K562 (cell line): ENCODE results near the gene YLPM1. TPM values are rescaled to one million over a fixed set of nuclear protein-coding genes. Genes with fewer than 3 reads are reported as not detected.
A peak's percentile ranks its signal among the peaks of the same experiment; 100 is the strongest.

Experiments
- ATAC-seq: fragments of 200-7000 bp; cut with Tn5 transposase; 3 replicates; pipeline ENCODE4 v1.9.1; 2020; ENCODE audit warnings: moderate library complexity
- BruUV-seq: library from RNA; stranded (reverse); fragments of 400-500 nt; replicated peaks from 2 replicates; lab custom pipeline; 2021; lab: Mats Ljungman, UMichigan
- CTCF ChIA-PET: fragments of 300-600 bp; formaldehyde crosslinking; extraction: SDS; loops from one replicate; lab custom pipeline; 2021; ENCODE audit warnings: low intra/inter-chr PET ratio; lab: Yijun Ruan, JAX
- POLR2A ChIA-PET: fragments of 300-600, 350-650 bp; sonication (Branson Sonifier 250); formaldehyde crosslinking; extraction: SDS; loops from one replicate; lab custom pipeline; 2021; ENCODE audit warnings: antibody characterized with exemption, inconsistent platforms; lab: Yijun Ruan, JAX
- DNase-seq, 4 experiments: peaks; one replicate each; pipeline versions ENCODE4 v3.0.0 to v3.0.0-alpha.2; 2011 to 2018; ENCODE audit warnings: low spot score in 3 of 4, mixed read lengths in 3 of 4; ENCODE audit errors: extremely low read depth in 1 of 4
- FAIRE-seq: peaks from 2 replicates; lab custom pipeline; 2011; peaks lifted over from hg19 to GRCh38; lab: Jason Lieb, UNC
- H2AFZ ChIP-seq: 2 replicates; pipeline ENCODE4 v1.6.0; 2011; ENCODE audit warnings: low read depth, low read length, control low read depth, inconsistent platforms
- H3K27ac ChIP-seq: fragments of 200-600 bp; 3 replicates; pipeline ENCODE4 v1.8.0; 2011; ENCODE audit warnings: low read depth, mild to moderate bottlenecking, control low read depth, inconsistent platforms, low read length, moderate library complexity, mixed read lengths; ENCODE audit errors: extremely low read depth
- H3K27me3 ChIP-seq, 2 experiments: fragments of 300-600 bp in 1 of 2; 2 replicates in 1 of 2; 3 replicates in 1 of 2; pipeline versions ENCODE4 v1.6.0 to v1.8.0; 2011; ENCODE audit warnings: inconsistent platforms in 2 of 2, low read length in 2 of 2, mild to moderate bottlenecking in 1 of 2, mixed read lengths in 1 of 2, moderate library complexity in 1 of 2; ENCODE audit not compliant: control insufficient read depth in 2 of 2, insufficient read depth in 2 of 2
- H3K36me3 ChIP-seq: fragments of 300-600 bp; 3 replicates; pipeline ENCODE4 v1.8.0; 2011; ENCODE audit warnings: mild to moderate bottlenecking, low read length, inconsistent platforms; ENCODE audit not compliant: control insufficient read depth, insufficient read depth
- H3K4me1 ChIP-seq, 2 experiments: fragments of 200-600 bp in 1 of 2; replicated peaks in 1 of 2; 2 replicates in 1 of 2; 3 replicates in 1 of 2; pipeline versions ENCODE4 v1.5.1 to v1.8.0; 2011; ENCODE audit warnings: inconsistent platforms in 2 of 2, low read length in 2 of 2, mild to moderate bottlenecking in 1 of 2, mixed read lengths in 1 of 2, moderate library complexity in 1 of 2; ENCODE audit not compliant: control insufficient read depth in 2 of 2, insufficient read depth in 2 of 2
- H3K4me2 ChIP-seq: 2 replicates; pipeline ENCODE4 v1.6.1; 2011; ENCODE audit warnings: low read length, control low read depth, inconsistent platforms, mixed read lengths; ENCODE audit not compliant: insufficient read depth
- H3K4me3 ChIP-seq: fragments of 200-600 bp; sonication (generic), shearing (Covaris generic); 2 replicates; pipeline ENCODE4 v1.5.1; 2016; ENCODE audit warnings: control low read depth, inconsistent platforms
- H3K79me2 ChIP-seq: fragments of 200-600 bp; 3 replicates; pipeline ENCODE4 v1.8.0; 2011; ENCODE audit warnings: low read length, inconsistent platforms; ENCODE audit not compliant: control insufficient read depth, insufficient read depth
- H3K9ac ChIP-seq, 2 experiments: 2 replicates each; pipeline versions ENCODE4 v1.6.0 to v1.6.1; 2011; ENCODE audit warnings: low read depth in 2 of 2, low read length in 2 of 2, control low read depth in 1 of 2, inconsistent platforms in 1 of 2, mild to moderate bottlenecking in 1 of 2, mixed read lengths in 1 of 2; ENCODE audit not compliant: insufficient read depth in 1 of 2
- H3K9me1 ChIP-seq: one replicate; pipeline ENCODE4 v1.6.0; 2011; ENCODE audit warnings: inconsistent platforms, mild to moderate bottlenecking, low read length, moderate library complexity; ENCODE audit not compliant: control insufficient read depth, insufficient read depth
- H3K9me3 ChIP-seq: replicated peaks from 2 replicates; pipeline ENCODE4 v1.5.1; 2011; ENCODE audit warnings: low read depth, low read length, inconsistent platforms; ENCODE audit not compliant: control insufficient read depth, insufficient read depth
- H4K20me1 ChIP-seq: replicated peaks from 2 replicates; pipeline ENCODE4 v1.6.1; 2011; ENCODE audit warnings: low read length, inconsistent platforms, mixed read lengths; ENCODE audit not compliant: control insufficient read depth, insufficient read depth
- EP400 ChIP-seq: fragments of 450-650 bp; IDR thresholded peaks from 2 replicates; pipeline ENCODE4 v1.6.1; 2017; ENCODE audit warnings: antibody characterized with exemption, mild to moderate bottlenecking, moderate library complexity
- PTBP1 ChIP-seq: fragments of 200-400 bp; formaldehyde crosslinking; IDR thresholded peaks from 2 replicates; pipeline ENCODE4 v1.6.1; 2017; ENCODE audit warnings: low read depth, low read length
- RBM25 ChIP-seq: fragments of 200-400 bp; formaldehyde crosslinking; IDR thresholded peaks from 2 replicates; pipeline ENCODE4 v1.6.1; 2018; ENCODE audit warnings: low read length, low read depth, moderate library complexity; ENCODE audit not compliant: severe bottlenecking
- RHOXF2B ChIP-seq: fragments of 250-450 bp; sonication (Bioruptor Pico); conservative IDR thresholded peaks from 2 replicates; pipeline ENCODE4 v1.5.1; 2021
- SRSF1 ChIP-seq: fragments of 200-400 bp; formaldehyde crosslinking; IDR thresholded peaks from 2 replicates; pipeline ENCODE4 v1.6.1; 2017; ENCODE audit warnings: mild to moderate bottlenecking, low read depth, low read length, moderate library complexity
- TAL1 ChIP-seq: fragments of 450-650 bp; IDR thresholded peaks from 2 replicates; pipeline ENCODE4 v1.6.1; 2016; ENCODE audit warnings: mild to moderate bottlenecking
- TBL1XR1 ChIP-seq, 2 experiments: IDR thresholded peaks; 2 replicates each; pipeline ENCODE4 v1.6.1; 2012; ENCODE audit warnings: improper control_type of control experiment in 2 of 2, low read length in 2 of 2, mild to moderate bottlenecking in 1 of 2
- TEAD2 ChIP-seq: fragments of 450-650 bp; IDR thresholded peaks from 2 replicates; pipeline ENCODE4 v1.6.1; 2016; ENCODE audit warnings: missing genetic modification characterization, control low read depth, missing compliant biosample characterization
- WHSC1 ChIP-seq: IDR thresholded peaks from one replicate; pipeline ENCODE4 v1.6.1; 2012; ENCODE audit warnings: low read length, control low read depth, inconsistent platforms
- XRCC4 ChIP-seq: IDR thresholded peaks from one replicate; pipeline ENCODE4 v1.6.1; 2011; ENCODE audit not compliant: insufficient read depth, insufficient read length; ENCODE audit errors: extremely low read depth
- ZFP36 ChIP-seq: fragments of 150-350 bp; IDR thresholded peaks from 2 replicates; pipeline ENCODE4 v1.6.1; 2018; ENCODE audit warnings: low read length, low read depth; ENCODE audit not compliant: partially characterized antibody
- ZNF263 ChIP-seq: sonication (generic); formaldehyde crosslinking; IDR thresholded peaks from 2 replicates; pipeline ENCODE4 v1.8.0; 2022; ENCODE audit warnings: mild to moderate bottlenecking, missing genetic modification reagents, borderline replicate concordance
- ZNF589 ChIP-seq: fragments of 200-800 bp; sonication (Bioruptor generic); IDR thresholded peaks from 2 replicates; pipeline ENCODE4 v1.6.1; 2016; ENCODE audit warnings: low read depth, missing genetic modification characterization, missing compliant biosample characterization
- ZNF740 ChIP-seq, 3 experiments: fragments of 200-800 bp in 1 of 3; sonication (Bioruptor generic) in 1 of 3; sonication (generic) in 1 of 3; formaldehyde crosslinking in 1 of 3; IDR thresholded peaks; 2 replicates each; pipeline versions ENCODE4 v1.6.1 to v1.8.0; 2016 to 2022; ENCODE audit warnings: mild to moderate bottlenecking in 2 of 3, missing compliant biosample characterization in 2 of 3, missing genetic modification characterization in 2 of 3, missing genetic modification reagents in 1 of 3
- WGBS: fragments of 100-300 bp; shearing (Covaris generic); methylation state at CpG from one replicate; pipeline ENCODE4 v1.1.6; 2016; ENCODE audit warnings: low coverage, mixed read lengths; ENCODE audit not compliant: insufficient coverage; ENCODE audit errors: missing lambda C conversion rate; 5-methylcytosine and 5-hydroxymethylcytosine counted together
- in situ Hi-C: fragments of 300-500 bp; cut with MboI; formaldehyde crosslinking; loops from 4 replicates; pipeline ENCODE4 v1.15.0; 2018; ENCODE audit warnings: inconsistent platforms, mixed read lengths
- intact Hi-C: fragments of 100-400 bp; cut with micrococcal nuclease; formaldehyde crosslinking; loops from 2 replicates; pipeline ENCODE4 v1.14.2; 2022
- polyA plus RNA-seq, 8 experiments: library from polyadenylated mRNA; depleted of rRNA in 4 of 8; stranded (reverse) in 5 of 8; unstranded in 3 of 8; fragments of >200 nt; fragmentation: Nextera tagmentation in 2 of 8; fragmentation: Illumina TruSeq in 1 of 8; extraction: Ambion mirVana in 2 of 8; extraction: Trizol in 1 of 8; gene quantifications; 2 replicates each; pipeline versions ENCODE4 v1.2.1 to v1.2.3, GENCODE V29; 2011 to 2014; ENCODE audit warnings: inconsistent platforms in 1 of 8, missing spikeins in 1 of 8
- total RNA-seq, 7 experiments: library from RNA; depleted of rRNA in 6 of 7; stranded (reverse); fragments of >200 nt in 6 of 7; fragmentation: Illumina TruSeq in 2 of 7; extraction: Trizol in 2 of 7; gene quantifications; 2 replicates each; pipeline versions ENCODE4 v1.2.1 to v1.2.3, GENCODE V29; 2011 to 2021; ENCODE audit warnings: low replicate concordance in 1 of 7

The YLPM1 gene
- total and polyA plus RNA-seq, 9 of the 15 experiments (the other 6 are each of a cell fraction or from before 2014, with no cell fraction given), result 7.2 to 32.7 (median 14.6) TPM

- H3K9ac ChIP-seq, result no peak overlapping the region
- no peaks in the 10 kb centered on the region for H3K79me2 ChIP-seq
- H3K9me1 ChIP-seq, result no peaks in the 10 kb centered on the region
- intact Hi-C loops (no loop called here), in situ Hi-C loops (no loop called here)
- no peak overlapping the region for H2AFZ ChIP-seq
- no peaks in the 10 kb centered on the region for H3K9me3 ChIP-seq
- ATAC-seq, result no peak
- H4K20me1 ChIP-seq, result no peaks in the 10 kb centered on the region
- BruUV-seq, result no TSS peak
- ChIA-PET POLR2A (no interaction called here), CTCF (no interaction called here)
- no peak overlapping the region for H3K4me3 ChIP-seq
- TF ChIP-seq RBM25 (peak; percentile 37), ZFP36 (peak; percentile 55), WHSC1 (no peak)
- DNase-seq, result no peak
- H3K4me2 ChIP-seq, result no peak overlapping the region
- H3K27me3 ChIP-seq, result no peaks in the 10 kb centered on the region
- H3K27ac ChIP-seq, result no peak overlapping the region
- H3K36me3 ChIP-seq, result no peaks in the 10 kb centered on the region
- WGBS, result 56% methylated on average over 4 of the region's 5 CpGs
- peaks cover 0 to 4% of the 10 kb centered on the region in 2 experiments; a peak in 1 of 5 replicates for H3K4me1 ChIP-seq
- no peak for FAIRE-seq
Observed at GRCh38 chr14:74875204-74875603, 112.1 kb downstream of the YLPM1 start.

GRCh38 chr14:74875941-74876913 is 113.1 kb downstream of the YLPM1 start, which contains the start of gene PROX2:
TSS of gene PROX2 (minus strand) at chr14:74876145. CDS start at chr14:74863834, 12,311 bp downstream.
- no peak within 1 kb of the TSS for H3K4me2 ChIP-seq
- no peak for ATAC-seq
- no peak for FAIRE-seq
- peak within 1 kb of the TSS; percentile 51; the same call in 1 of the 2 replicates for H2AFZ ChIP-seq
- H3K79me2 ChIP-seq, result no peaks in the 10 kb centered on the region
- no TSS peak for BruUV-seq
- in situ Hi-C loops (no loop called here), intact Hi-C loops (no loop called here)
- H3K9me1 ChIP-seq, result no peaks in the 10 kb centered on the region
- no peak within 1 kb of the TSS for H3K27ac ChIP-seq
- H4K20me1 ChIP-seq, result no peaks in the 10 kb centered on the region
- ChIA-PET POLR2A (interaction anchor here (1.3 kb wide), 1 partner anchor 20 kb away, joined by 3 read pairs; no protein-coding TSS in a partner anchor), CTCF (no interaction called here)
- H3K9ac ChIP-seq, result peak within 1 kb of the TSS in 1 of 2 experiments; percentile 58; a peak in 1 of 4 replicates
- H3K36me3 ChIP-seq, result no peaks in the 10 kb centered on the region
- H3K9me3 ChIP-seq, result no peaks in the 10 kb centered on the region
- H3K4me3 ChIP-seq, result no peak within 1 kb of the TSS
- DNase-seq, result no peak
- H3K27me3 ChIP-seq, result no peaks in the 10 kb centered on the region
- H3K4me1 ChIP-seq, result peaks cover 0 to 4% of the 10 kb centered on the region in 2 experiments; a peak in 2 of 5 replicates
- 29% methylated on average over 11 of the region's 13 CpGs for WGBS
- no peak for TF ChIP-seq EP400
- no peak for TF ChIP-seq RHOXF2B
- no peak for TF ChIP-seq TAL1
- no peak for TF ChIP-seq ZNF589
- no peak for TF ChIP-seq TEAD2 (tag)
- TF ChIP-seq XRCC4, result no peak
- no peak for TF ChIP-seq SRSF1
- TF ChIP-seq ZNF263, result no peak
- TF ChIP-seq TBL1XR1 (IDR thresholded peaks at IDR 0.05; ENCODE audit: low read length in 2 of 2), result no peak
- TF ChIP-seq ZNF740 (CRISPR knock-in tag; IDR thresholded peaks at IDR 0.05), result no peak
- no peak for TF ChIP-seq ZNF740 (tag; IDR thresholded peaks at IDR 0.05)
- TF ChIP-seq PTBP1, result no peak
